ENCODE results near the gene RTN4R.

Gene RTN4R

DNA sequence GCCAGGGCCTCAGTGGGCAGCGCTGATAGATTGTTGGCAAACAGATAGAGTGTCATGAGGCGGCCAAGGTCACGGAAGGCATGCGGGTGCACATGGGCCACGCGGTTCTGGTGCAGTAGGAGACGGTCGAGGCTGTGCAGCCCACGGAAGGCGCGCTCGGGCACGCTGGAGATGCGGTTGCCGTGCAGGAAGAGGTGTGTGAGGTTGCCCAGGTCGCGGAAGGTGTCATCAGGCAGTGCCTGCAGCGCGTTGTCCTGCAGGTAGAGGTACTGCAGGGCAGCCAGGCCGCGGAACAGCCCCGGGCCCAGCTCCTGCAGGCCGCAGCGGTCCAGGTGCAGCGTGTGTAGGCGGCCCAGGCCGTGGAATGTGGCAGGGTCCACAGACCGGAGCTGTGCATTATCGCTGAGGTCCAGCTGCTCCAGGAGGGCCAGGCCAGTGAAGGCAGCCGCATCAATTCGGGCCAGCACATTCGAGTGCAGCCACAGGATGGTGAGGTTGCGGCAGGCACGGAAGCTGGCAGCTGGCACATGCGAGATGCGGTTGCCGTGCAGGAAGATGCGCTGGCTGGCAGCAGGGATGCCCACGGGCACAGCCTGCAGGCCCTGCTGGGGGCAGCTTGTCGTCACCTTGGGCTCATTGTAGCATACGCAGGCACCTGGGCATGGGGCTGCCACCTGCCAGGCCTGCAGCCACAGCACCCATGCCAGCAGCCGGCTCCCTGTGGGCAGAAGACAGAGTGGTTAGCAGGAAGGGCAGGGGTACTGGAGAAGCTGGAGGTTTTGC is 25.5 kb downstream of the RTN4R start:
- DNase-seq (ENCODE audit: low read depth in 2 of 2) = no peak

GRCh38 chr22:20241579-20242392 is 26.3 kb downstream of the RTN4R start:
- DNase-seq (ENCODE audit: low read depth in 2 of 2) = no peak

- DNase-seq (ENCODE audit: low read depth in 2 of 2) = no peak
Observed at GRCh38 chr22:20240900-20241299, 27.2 kb downstream of the RTN4R start.

DNA sequence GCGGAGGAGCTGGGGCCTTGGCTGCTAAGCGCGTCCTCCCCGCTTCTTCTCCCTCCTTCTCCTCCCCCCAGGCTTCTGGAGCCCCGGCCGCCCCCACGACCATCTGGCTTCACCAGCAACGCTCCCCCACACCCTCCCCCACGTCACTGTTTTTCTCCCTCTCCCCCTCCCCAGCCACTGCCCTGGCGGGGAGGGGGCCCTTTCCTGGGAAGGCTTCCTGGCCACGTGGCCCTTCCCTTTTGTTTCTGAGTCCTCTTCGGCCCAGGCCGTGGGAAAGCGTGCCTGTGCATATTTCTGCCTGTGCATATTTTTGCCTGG is 27.7 kb downstream of the RTN4R start:
- no peak for DNase-seq (ENCODE audit: low read depth in 2 of 2)

GRCh38 chr22:20239676-20240446 is 28.3 kb downstream of the RTN4R start:
- no peak for DNase-seq (ENCODE audit: low read depth in 2 of 2)

DNA sequence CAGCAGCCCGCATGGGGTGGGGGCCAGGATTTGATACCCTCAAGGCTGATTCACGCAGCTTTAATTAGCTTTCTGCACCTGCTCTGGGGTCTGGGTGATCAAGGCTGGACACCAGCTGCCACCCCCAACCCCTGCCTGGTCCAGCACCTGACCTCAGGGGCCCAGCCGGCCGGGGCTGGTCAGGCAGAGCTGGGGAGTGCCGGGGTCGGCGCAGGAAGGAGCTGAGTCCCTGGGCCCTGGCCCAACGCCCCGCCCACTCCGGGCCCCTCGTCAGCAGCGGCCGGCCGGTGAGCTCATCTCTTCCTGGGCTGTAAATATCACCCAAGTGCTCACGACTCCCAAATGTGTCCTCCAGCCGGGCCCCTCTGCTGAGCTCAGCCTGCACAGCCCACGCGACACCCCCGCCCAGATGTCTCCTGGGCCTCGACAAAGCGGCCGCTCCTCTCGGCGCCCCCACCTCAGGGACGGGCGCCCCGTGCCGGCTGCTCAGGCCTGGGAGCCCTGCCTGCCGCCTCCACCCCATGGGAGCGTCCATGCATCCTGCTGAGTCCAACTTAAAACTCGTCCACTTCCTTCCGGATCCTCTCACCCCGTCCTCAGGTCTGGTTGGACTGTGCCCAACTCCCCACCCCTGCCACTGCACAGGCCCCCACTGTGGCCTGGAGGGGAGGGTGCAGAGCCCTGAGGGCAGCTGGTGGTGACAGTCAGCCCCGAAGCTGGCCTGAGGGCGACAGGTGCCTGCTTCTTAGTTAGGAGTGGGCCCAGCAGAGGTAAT is 29.0 kb downstream of the RTN4R start:
- DNase-seq (ENCODE audit: low read depth in 2 of 2) = peak in 1 of 2 experiments; percentile 10

- DNase-seq (ENCODE audit: low read depth in 2 of 2) = no peak
Observed at GRCh38 chr22:20238536-20238900, 29.6 kb downstream of the RTN4R start.

DNA sequence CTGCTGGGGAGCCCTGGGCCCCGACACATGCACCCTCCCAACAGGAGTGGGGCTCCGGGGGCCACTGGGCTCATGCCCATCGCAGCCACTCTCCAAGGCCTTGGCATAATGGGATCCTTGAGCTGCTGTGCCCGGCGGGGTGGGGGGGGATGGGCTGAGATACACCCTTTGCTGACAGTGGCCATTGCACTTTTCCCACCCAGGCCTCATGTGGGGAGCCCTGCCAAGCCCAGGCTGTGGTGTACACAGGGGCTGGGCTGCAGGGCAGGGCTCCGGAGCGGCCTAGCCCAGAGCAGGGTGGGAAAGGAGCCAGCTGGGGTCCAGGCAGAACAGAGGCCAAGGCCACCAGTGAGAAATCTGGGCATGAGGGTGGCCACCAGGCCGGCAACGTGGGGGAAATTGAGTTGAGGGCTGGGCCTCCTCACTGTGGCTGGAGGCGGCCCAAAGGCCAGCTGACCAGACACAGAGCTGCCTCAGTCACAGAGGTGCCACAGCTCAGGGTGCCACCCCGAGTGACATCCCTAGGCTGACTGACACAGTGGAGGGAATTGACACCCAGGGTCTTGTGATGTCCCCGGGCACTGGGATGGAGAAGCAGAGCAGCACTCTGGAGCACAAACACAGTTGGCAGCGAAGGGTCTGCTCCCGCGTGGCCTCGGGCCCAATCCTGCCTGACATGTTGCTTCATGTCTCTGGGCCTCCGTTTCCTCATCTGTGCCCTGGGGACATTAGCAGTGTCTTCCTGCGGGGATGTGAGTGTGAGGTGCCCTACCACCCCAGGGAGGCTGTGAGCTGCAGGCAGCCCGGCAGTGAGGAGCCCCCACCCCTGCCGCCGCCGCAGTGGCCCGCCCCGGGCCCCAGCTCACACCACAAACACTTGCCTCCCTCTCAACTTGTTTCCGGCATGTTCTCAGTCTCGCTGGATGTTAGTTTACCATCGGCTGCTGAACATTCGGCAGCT is 30.4 kb downstream of the RTN4R start:
- DNase-seq (ENCODE audit: low read depth in 2 of 2) = no peak

GRCh38 chr22:20236052-20236717 is 31.9 kb downstream of the RTN4R start:
- DNase-seq (ENCODE audit: low read depth in 2 of 2) = no peak

GRCh38 chr22:20235389-20235991 is 32.6 kb downstream of the RTN4R start:
- no peak for DNase-seq (ENCODE audit: low read depth in 2 of 2)

DNA sequence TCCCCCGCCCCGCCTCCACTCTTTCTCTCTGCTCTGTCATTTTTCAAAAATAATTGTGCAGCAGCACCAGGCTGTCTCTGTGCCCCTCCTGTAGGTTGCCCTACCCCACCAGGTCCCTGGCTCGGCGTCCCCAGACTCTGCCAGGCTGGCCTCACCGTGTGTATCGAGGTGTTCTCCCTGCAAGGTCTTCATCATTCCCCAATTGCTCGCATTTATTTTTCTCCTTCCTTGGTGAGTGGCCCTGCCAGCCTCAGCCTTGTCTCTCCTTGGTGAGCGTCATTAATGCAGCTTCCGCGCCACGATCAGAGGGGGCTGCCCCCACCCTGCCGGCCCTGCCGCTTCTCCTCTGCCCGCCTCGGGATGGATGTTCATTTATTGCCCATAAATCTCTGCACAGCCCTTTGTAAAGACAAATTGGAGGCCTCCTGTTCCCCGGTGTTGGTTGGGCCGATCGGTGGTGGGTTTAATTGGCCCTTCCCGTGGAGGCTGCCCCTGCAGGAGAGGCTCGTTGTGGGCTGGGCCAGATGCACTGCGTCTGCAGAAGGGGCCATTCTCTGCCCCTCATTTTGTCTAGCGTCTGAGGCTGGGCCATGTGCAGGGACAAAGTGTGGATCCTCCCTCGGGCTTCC is 33.2 kb downstream of the RTN4R start:
- no peak for DNase-seq (ENCODE audit: low read depth in 2 of 2)

- no peak for DNase-seq (ENCODE audit: low read depth in 2 of 2)
Observed at GRCh38 chr22:20234314-20234682, 33.8 kb downstream of the RTN4R start.

DNA sequence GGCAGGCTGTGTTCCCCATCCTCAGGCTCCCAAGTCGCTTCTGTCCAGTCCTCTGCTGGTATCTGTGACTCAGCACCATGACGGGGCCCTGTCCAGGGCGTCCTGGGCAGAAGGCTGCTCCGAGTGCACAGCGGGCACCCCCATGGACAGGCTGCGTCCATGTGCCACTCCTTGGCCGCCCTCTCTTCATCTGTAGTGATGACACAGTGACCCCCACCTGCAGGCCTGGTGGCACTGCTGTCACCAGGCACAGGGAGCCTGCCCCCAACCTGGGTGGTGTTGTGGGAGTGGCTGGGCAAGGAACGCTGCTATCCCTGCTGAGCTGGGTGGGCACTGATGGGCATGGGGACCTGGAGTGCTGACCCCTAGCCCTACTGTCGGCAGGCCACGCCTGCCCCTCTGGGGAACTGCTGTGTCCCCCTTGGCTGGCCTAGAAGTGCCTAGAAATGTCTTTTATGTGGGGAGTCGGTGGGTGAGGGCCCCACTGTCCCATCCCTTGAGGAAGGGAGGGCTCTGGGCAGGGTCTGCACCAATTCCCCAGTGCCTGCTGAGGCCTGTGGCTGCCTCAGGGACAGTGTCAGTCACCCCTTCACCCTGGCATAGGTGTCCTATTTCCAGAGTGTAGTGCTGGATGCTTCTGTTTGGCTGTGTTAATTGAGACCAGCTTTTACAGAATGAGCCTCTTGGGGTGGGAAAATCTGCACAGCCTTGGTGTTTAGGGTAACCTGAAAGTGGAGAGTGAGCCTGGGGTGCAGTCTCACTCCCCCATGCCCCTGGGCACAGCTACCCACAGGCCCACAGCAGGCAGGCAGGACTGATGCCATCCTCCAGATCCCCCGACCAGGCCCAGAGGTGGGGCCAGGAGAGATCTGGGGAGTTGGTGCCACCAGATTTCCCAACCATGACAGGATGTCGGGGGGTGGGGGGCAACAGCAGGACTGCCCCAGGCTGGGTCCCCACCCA is 34.5 kb downstream of the RTN4R start:
- no peak for DNase-seq (ENCODE audit: low read depth in 2 of 2)

DNA sequence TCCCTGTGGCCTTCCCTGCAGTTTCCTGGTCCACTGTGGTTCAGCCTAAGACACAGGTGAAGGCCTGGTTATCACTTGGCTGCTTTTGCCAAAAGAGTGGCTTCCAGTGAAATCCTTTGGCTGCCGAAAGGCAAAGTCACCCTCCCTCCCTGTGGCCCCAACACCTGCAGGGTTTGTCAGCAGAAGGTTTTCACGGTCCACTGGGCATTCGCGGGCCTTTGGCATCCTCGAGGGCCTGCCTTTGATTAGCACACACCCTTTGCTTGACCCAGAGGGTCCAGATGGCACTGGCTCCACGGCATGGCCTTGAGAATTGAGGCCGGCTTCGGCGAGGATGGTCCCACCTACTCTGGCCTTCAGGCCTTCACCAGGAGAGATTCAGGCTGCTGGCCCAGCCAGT is 35.3 kb downstream of the RTN4R start:
- DNase-seq (ENCODE audit: low read depth in 2 of 2) = no peak

DNA sequence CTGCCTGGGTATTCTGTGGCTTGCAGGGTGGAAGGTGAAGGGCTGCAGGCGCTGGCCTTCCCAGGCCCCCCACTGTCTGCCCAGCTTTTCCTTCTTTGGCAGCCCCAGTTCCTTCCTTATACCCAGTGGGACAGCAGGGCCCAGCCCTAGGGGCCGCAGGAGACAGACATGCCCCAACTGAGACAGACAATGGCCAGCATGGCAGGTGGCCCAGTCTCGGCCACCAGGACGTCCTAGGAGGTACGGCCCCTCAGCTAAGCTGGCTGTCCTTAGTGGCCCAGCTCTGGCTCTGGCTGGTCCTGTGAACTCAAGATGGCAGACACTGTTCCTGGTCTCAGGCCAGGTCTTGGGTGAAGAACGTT is 35.9 kb downstream of the RTN4R start:
- no peak for DNase-seq (ENCODE audit: low read depth in 2 of 2)

GRCh38 chr22:20231514-20232236 is 36.4 kb downstream of the RTN4R start:
- DNase-seq (ENCODE audit: low read depth in 2 of 2) = no peak

- DNase-seq (ENCODE audit: low read depth in 2 of 2) = no peak
Observed at GRCh38 chr22:20230777-20231420, 37.2 kb downstream of the RTN4R start.
